Suprapubic skin (tissue), 4 donors: Measurements from ENCODE around the gene PLAGL1. TPM values are rescaled to one million over a fixed set of nuclear protein-coding genes. Genes with fewer than 3 reads are reported as not detected.
A peak's percentile ranks its signal among the peaks of the same experiment; 100 is the strongest.

Experiments
- DNase-seq, 2 donors: peaks; one replicate each; pipeline ENCODE4 v3.0.0-alpha.2; 2019; ENCODE audit warnings: low spot score in 2 of 2
- H3K27ac ChIP-seq: fragments of 200-600 bp; sonication (generic); one replicate; pipeline ENCODE4 v1.5.1; 2019
- H3K27me3 ChIP-seq: fragments of 200-600 bp; sonication (generic); one replicate; pipeline ENCODE4 v1.5.1; 2019
- H3K36me3 ChIP-seq: fragments of 200-600 bp; sonication (generic); one replicate; pipeline ENCODE4 v1.5.1; 2019
- H3K4me1 ChIP-seq: fragments of 200-600 bp; sonication (generic); one replicate; pipeline ENCODE4 v1.5.1; 2019
- H3K4me3 ChIP-seq: fragments of 200-600 bp; sonication (generic); one replicate; pipeline ENCODE4 v1.5.1; 2019; ENCODE audit warnings: mild to moderate bottlenecking
- H3K9me3 ChIP-seq: fragments of 200-600 bp; sonication (generic); one replicate; pipeline ENCODE4 v1.5.1; 2019
- CTCF ChIP-seq, 2 donors: fragments of 200-600 bp in 1 of 2; fragments of 450-650 bp in 1 of 2; sonication (generic) in 1 of 2; IDR thresholded peaks; one replicate each; pipeline ENCODE4 v1.5.1; 2016 to 2019; ENCODE audit warnings: antibody characterized with exemption in 2 of 2, mild to moderate bottlenecking in 1 of 2, moderate library complexity in 1 of 2
- EP300 ChIP-seq: sonication (generic); formaldehyde crosslinking; IDR thresholded peaks from one replicate; pipeline ENCODE4 v1.6.1; 2017; ENCODE audit warnings: antibody characterized with exemption
- POLR2A ChIP-seq, 2 donors: fragments of 450-650 bp; IDR thresholded peaks; one replicate each; pipeline ENCODE4 v1.6.1; 2017; ENCODE audit warnings: antibody characterized with exemption in 2 of 2, mild to moderate bottlenecking in 2 of 2, moderate library complexity in 2 of 2
- POLR2AphosphoS5 ChIP-seq, 3 donors: sonication (generic); formaldehyde crosslinking; IDR thresholded peaks; one replicate each; pipeline ENCODE4 v1.6.1; 2017; ENCODE audit warnings: antibody characterized with exemption in 3 of 3
- WGBS: methylation state at CpG from one replicate; pipeline ENCODE4 v1.1.5; 2018; 5-methylcytosine and 5-hydroxymethylcytosine counted together
- total RNA-seq, 4 donors: library from RNA; depleted of rRNA; stranded (reverse); fragments of >200 nt; gene quantifications; one replicate each; pipeline ENCODE4 v1.1.0, GENCODE V29; 2016

The PLAGL1 gene
- total RNA-seq, 4 donors from 2014 or later, result 43.7 to 57.0 (median 51.2) TPM

DNA sequence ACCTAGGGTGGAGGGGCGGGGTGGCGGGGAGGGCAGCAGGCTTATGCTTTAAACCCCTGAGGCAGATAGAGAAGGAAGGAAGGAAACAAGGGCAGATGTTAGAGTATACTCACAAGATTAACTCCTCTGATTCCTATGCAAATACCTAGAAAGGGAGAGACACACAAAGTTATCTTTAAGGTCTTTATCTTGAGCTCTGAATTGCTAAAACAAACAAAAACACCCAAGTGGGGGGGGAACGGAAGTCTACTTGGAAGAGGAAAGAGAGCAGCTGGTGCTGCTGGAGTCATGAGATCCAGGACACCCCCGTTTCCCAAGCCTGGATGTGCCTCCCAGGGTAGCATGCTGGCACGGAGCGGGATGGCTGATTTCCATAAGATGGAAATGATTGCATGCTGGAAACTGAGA is 43.4 kb downstream of the PLAGL1 start:
- Histone ChIP-seq H3K36me3 (no peaks in the 10 kb centered on the region), H3K27ac (no peak overlapping the region), H3K4me3 (no peak overlapping the region), H3K9me3 (no peaks in the 10 kb centered on the region), H3K4me1 (peaks cover 34% of the 10 kb centered on the region), H3K27me3 (no peaks in the 10 kb centered on the region)
- no peak for DNase-seq
- TF ChIP-seq POLR2AphosphoS5 (IDR thresholded peaks at IDR 0.05) (no peak), EP300 (no peak), POLR2A (IDR thresholded peaks at IDR 0.05) (no peak), CTCF (IDR thresholded peaks at IDR 0.05) (no peak)
- WGBS, result 44% methylated on average over 6 of the region's 6 CpGs

DNA sequence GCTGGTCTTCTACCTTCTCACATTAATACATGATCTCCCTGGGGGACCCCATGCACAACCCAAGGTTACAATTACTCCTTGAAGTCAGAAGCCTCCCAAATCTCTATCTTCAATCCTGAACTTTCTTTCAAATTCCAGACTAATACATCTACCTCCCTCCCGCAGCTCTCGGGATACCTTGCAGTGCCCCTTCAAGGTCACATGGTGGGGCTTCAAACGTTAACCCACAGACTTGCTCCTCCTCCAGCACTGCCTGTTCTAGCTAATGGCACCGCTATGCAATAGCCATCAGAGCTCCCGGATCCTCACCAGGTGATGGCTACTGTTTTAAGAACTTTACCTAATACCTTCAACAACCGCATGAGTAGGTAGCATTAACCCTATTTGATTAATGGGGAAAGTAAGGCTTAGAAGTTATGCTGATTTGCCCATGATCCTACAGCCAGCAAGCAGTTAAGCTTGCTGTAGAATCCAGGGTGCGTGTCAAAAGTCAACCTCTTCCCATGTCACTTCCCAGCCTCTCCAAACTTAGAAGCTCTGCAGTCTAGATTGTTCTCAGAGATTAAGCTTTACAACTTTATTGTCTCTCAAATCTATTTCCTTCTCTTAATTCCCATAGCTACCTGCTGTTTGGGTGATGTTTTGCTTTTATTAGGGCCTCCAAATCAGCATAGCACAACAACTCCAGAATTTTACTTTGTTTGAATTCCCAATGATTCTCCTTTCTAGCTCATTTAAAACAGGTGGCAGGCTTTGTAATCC is 44.7 kb downstream of the PLAGL1 start:
- TF ChIP-seq POLR2AphosphoS5 (IDR thresholded peaks at IDR 0.05) (no peak), EP300 (no peak), CTCF (IDR thresholded peaks at IDR 0.05) (no peak), POLR2A (IDR thresholded peaks at IDR 0.05) (no peak)
- Histone ChIP-seq H3K27me3 (no peaks in the 10 kb centered on the region), H3K27ac (no peak overlapping the region), H3K36me3 (no peaks in the 10 kb centered on the region), H3K4me3 (no peak overlapping the region), H3K9me3 (no peaks in the 10 kb centered on the region), H3K4me1 (peaks cover 31% of the 10 kb centered on the region)
- 79% methylated on average over 7 of the region's 7 CpGs for WGBS
- DNase-seq, result no peak

- Histone ChIP-seq H3K27me3 (no peaks in the 10 kb centered on the region), H3K27ac (no peak overlapping the region), H3K36me3 (no peaks in the 10 kb centered on the region), H3K9me3 (no peaks in the 10 kb centered on the region), H3K4me3 (no peak overlapping the region), H3K4me1 (peaks cover 26% of the 10 kb centered on the region)
- DNase-seq, result no peak
- TF ChIP-seq CTCF (IDR thresholded peaks at IDR 0.05), result peak in 1 of 2 donors; percentile 24
- no peak for TF ChIP-seq POLR2A (IDR thresholded peaks at IDR 0.05)
- TF ChIP-seq EP300, result no peak
- WGBS, result 52% methylated on average over 12 of the region's 12 CpGs
These were observed 45.9 kb downstream of the PLAGL1 start for GRCh38 chr6:143961886-143962878.

DNA sequence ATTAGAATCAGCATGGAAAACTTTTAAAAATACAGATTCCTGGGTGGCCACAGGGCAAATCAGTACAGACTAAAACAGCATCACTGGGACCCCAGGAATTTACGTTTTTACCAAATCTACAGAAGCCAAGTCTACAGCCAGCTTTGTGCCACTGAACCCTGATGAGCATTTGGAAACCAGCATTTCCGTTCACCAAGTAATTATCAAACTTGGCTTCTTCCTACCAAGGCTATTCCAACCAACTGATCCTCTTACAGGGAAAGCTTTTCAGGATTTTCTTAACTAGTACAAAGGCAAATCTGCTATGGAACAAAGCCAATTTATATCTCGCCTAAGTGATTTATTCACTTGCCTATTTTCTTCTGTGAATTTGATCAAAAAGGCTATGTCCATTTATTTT is 47.0 kb downstream of the PLAGL1 start:
- Histone ChIP-seq H3K27me3 (no peaks in the 10 kb centered on the region), H3K27ac (no peak overlapping the region), H3K36me3 (no peaks in the 10 kb centered on the region), H3K9me3 (no peaks in the 10 kb centered on the region), H3K4me3 (no peak overlapping the region), H3K4me1 (peaks cover 26% of the 10 kb centered on the region)
- no peak for DNase-seq
- WGBS, result 80% methylated on average over 3 of the region's 3 CpGs
- TF ChIP-seq POLR2A (IDR thresholded peaks at IDR 0.05), result no peak
- TF ChIP-seq CTCF (IDR thresholded peaks at IDR 0.05), result no peak
- no peak for TF ChIP-seq POLR2AphosphoS5 (IDR thresholded peaks at IDR 0.05)
- no peak for TF ChIP-seq EP300

- no peaks in the 10 kb centered on the region for H3K36me3 ChIP-seq
- no peak overlapping the region for H3K4me3 ChIP-seq
- H3K27me3 ChIP-seq, result no peaks in the 10 kb centered on the region
- no peak overlapping the region for H3K27ac ChIP-seq
- peaks cover 15% of the 10 kb centered on the region for H3K4me1 ChIP-seq
- no peak for DNase-seq
- H3K9me3 ChIP-seq, result no peaks in the 10 kb centered on the region
- TF ChIP-seq POLR2A (IDR thresholded peaks at IDR 0.05), result no peak
- TF ChIP-seq EP300, result no peak
- no peak for TF ChIP-seq POLR2AphosphoS5 (IDR thresholded peaks at IDR 0.05)
- no peak for TF ChIP-seq CTCF (IDR thresholded peaks at IDR 0.05)
- 61% methylated on average over 4 of the region's 4 CpGs for WGBS
These were observed 48.1 kb downstream of the PLAGL1 start for GRCh38 chr6:143959927-143960326.
